CD4-positive, alpha-beta memory T cell (primary cell): Measurements from ENCODE around the gene GTF2IRD1. TPM values are rescaled to one million over a fixed set of nuclear protein-coding genes. Genes with fewer than 3 reads are reported as not detected.
A peak's percentile ranks its signal among the peaks of the same experiment; 100 is the strongest.
"Not testable (repeated sequence)": the region's sequence is repeated elsewhere in the genome, so short reads cannot be mapped to it uniquely, and the experiment has no call there.

Experiments
- CTCF ChIA-PET: fragments of 350-600 bp; sonication (Branson Sonifier 250); formaldehyde crosslinking; loops from one replicate; lab custom pipeline; 2021; ENCODE audit warnings: inconsistent platforms; ENCODE audit not compliant: partially characterized antibody; lab: Charles Lee
- POLR2A ChIA-PET: fragments of 350-600 bp; sonication (Branson Sonifier 250); formaldehyde crosslinking; loops from one replicate; lab custom pipeline; 2021; ENCODE audit not compliant: partially characterized antibody; lab: Charles Lee
- DNase-seq, 5 donors: peaks; one replicate each; pipeline versions ENCODE4 v3.0.0 to v3.0.0-alpha.2; 2020 to 2022; ENCODE audit warnings: mixed read lengths in 1 of 5
- H3K27ac ChIP-seq: one replicate; pipeline ENCODE4 v1.7.0; 2013; ENCODE audit warnings: low read depth, low read length
- H3K27me3 ChIP-seq: 2 replicates; pipeline ENCODE4 v1.7.0; 2013; ENCODE audit warnings: mild to moderate bottlenecking, low read length, moderate library complexity; ENCODE audit not compliant: insufficient read depth
- H3K36me3 ChIP-seq: 2 replicates; pipeline ENCODE4 v1.7.0; 2013; ENCODE audit warnings: mild to moderate bottlenecking, low read length, moderate library complexity; ENCODE audit not compliant: insufficient read depth
- H3K4me1 ChIP-seq: 2 replicates; pipeline ENCODE4 v1.7.0; 2013; ENCODE audit warnings: mild to moderate bottlenecking, low read length, moderate library complexity; ENCODE audit not compliant: insufficient read depth
- H3K4me3 ChIP-seq, 2 donors: one replicate each; pipeline ENCODE4 v1.7.0; 2013; ENCODE audit warnings: low read length in 2 of 2, mild to moderate bottlenecking in 1 of 2
- H3K9me3 ChIP-seq, 2 donors: one replicate each; pipeline ENCODE4 v1.7.0; 2013; ENCODE audit warnings: low read length in 2 of 2, control low read depth in 1 of 2; ENCODE audit not compliant: control insufficient read depth in 1 of 2
- H3K27ac Mint-ChIP-seq, 7 donors: one replicate each; pipeline ENCODE4 v1.8.0; 2020 to 2021; ENCODE audit warnings: mixed read lengths in 7 of 7, mild to moderate bottlenecking in 6 of 7, inconsistent platforms in 3 of 7, moderate library complexity in 3 of 7
- H3K27me3 Mint-ChIP-seq, 2 donors: one replicate each; pipeline ENCODE4 v1.8.0; 2020 to 2021; ENCODE audit warnings: mixed read lengths in 2 of 2
- H3K36me3 Mint-ChIP-seq, 2 donors: one replicate each; pipeline ENCODE4 v1.8.0; 2020 to 2021; ENCODE audit warnings: mixed read lengths in 2 of 2, inconsistent platforms in 1 of 2, mild to moderate bottlenecking in 1 of 2
- H3K4me1 Mint-ChIP-seq, 4 donors: one replicate each; pipeline ENCODE4 v1.8.0; 2020 to 2021; ENCODE audit warnings: mixed read lengths in 4 of 4, mild to moderate bottlenecking in 1 of 4
- H3K4me3 Mint-ChIP-seq, 8 donors: one replicate each; pipeline ENCODE4 v1.8.0; 2020 to 2021; ENCODE audit warnings: mixed read lengths in 8 of 8, mild to moderate bottlenecking in 7 of 8, moderate library complexity in 6 of 8, inconsistent platforms in 3 of 8
- H3K9me3 Mint-ChIP-seq, 8 donors: one replicate each; pipeline ENCODE4 v1.8.0; 2020 to 2021; ENCODE audit warnings: mixed read lengths in 8 of 8, mild to moderate bottlenecking in 5 of 8, inconsistent platforms in 3 of 8, moderate library complexity in 1 of 8
- intact Hi-C: fragments of 100-400 bp; cut with micrococcal nuclease; formaldehyde crosslinking; loops from one replicate; pipeline ENCODE4 v1.15.1; 2023
- polyA plus RNA-seq, 2 donors: library from polyadenylated mRNA; unstranded; fragments of 300-500 nt; fragmentation: Illumina TruSeq; gene quantifications; one replicate each; pipeline ENCODE4 v1.2.3, GENCODE V29; 2021
- total RNA-seq, 2 experiments: library from RNA; stranded (reverse); gene quantifications; one replicate each; pipeline ENCODE4 v1.2.3, GENCODE V29; 2021

GTF2IRD1 gene
- total and polyA plus RNA-seq, 4 experiments from 2014 or later: 0.30 to 8.8 (median 4.7) TPM

DNA sequence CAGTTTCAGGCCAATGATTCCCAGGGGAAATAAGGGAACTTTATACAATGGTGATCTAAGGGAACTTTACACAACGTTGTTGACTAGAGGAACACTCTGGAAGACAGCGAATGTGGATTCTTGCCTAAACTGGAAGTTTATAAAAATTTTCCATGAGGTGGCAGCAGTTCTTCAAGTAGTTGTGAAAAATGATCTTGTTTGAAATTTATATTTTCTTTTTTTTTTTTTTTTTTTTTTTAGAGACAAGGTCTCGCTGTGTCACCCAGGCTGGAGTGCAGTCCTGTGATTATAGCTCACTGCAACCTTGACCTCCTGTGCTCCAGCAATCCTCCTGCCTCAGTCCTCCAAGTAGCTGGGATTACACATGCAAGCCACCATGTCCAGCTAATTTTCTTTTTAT, 171.7 kb downstream of the GTF2IRD1 start:
- H3K4me3 Mint-ChIP-seq: no peak overlapping the region
- Histone ChIP-seq H3K27me3 (no peaks in the 10 kb centered on the region), H3K4me3 (no peak overlapping the region), H3K4me1 (no peaks in the 10 kb centered on the region), H3K36me3 (no peaks in the 10 kb centered on the region), H3K9me3 (no peaks in the 10 kb centered on the region), H3K27ac (no peak overlapping the region)
- no peak overlapping the region for H3K27ac Mint-ChIP-seq
- no peaks in the 10 kb centered on the region for H3K36me3 Mint-ChIP-seq
- intact Hi-C loops: loop anchor here (5.0 kb wide), 1 partner anchor 52 kb away; no protein-coding TSS in a partner anchor
- DNase-seq: peak in 4 of 5 donors; percentile 16 to 25 (median 18)
- ChIA-PET CTCF (interaction anchor here (0.7 to 1.1 kb wide), 5 partner anchors 10 to 75 kb away, joined by 3 to 4 read pairs (median 3); no protein-coding TSS in a partner anchor), POLR2A (no interaction called here)
- no peaks in the 10 kb centered on the region for H3K9me3 Mint-ChIP-seq
- H3K27me3 Mint-ChIP-seq: no peaks in the 10 kb centered on the region
- H3K4me1 Mint-ChIP-seq: peaks cover 0 to 3% (median under 1%) of the 10 kb centered on the region in 4 donors

DNA sequence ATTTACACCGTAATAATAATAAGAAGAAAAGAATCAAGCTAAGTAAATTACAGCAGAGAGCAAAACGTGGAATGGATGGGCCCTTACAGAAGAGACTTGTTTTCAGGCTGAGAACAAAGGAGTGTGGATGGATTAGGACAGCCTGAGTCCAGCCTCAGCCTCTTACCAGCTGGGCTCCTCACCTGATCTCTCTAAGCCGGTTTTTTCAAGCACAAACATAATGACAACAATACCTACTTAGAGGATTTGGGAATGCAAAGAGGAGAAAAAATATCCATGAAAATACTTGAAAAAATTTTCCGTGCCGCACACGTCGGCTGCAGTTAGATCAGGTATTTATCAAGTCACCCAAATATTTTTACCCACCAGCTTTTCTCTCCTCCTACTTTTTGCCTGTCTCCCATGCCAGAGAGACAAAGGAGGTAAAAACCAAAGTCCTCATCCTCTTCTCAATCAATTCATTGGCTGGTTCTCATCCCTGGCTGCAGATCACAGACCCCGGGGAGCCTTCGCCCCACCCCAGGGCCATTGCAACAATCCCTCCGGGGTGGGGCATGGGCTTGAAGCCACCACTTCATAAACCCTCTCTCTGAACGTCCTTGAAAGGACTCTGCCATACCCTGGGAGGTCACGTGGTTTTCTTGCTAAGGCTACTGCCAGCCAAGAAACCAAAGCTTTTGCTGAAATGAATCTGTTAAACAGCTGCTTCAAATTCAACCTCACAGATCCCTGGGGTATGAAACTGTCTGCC, 174.1 kb downstream of the GTF2IRD1 start:
- Mint-ChIP-seq H3K9me3 (no peaks in the 10 kb centered on the region), H3K36me3 (no peaks in the 10 kb centered on the region), H3K4me1 (peaks cover 0 to 3% (median under 1%) of the 10 kb centered on the region in 4 donors), H3K4me3 (no peak overlapping the region), H3K27me3 (no peaks in the 10 kb centered on the region), H3K27ac (peak overlapping the region in 2 of 7 donors; percentile 31 to 52)
- Histone ChIP-seq H3K27me3 (no peaks in the 10 kb centered on the region), H3K9me3 (no peaks in the 10 kb centered on the region), H3K4me3 (no peak overlapping the region), H3K27ac (no peak overlapping the region), H3K36me3 (no peaks in the 10 kb centered on the region), H3K4me1 (no peaks in the 10 kb centered on the region)
- ChIA-PET POLR2A (no interaction called here), CTCF (no interaction called here)
- DNase-seq: no peak
- intact Hi-C loops: loop anchor here (5.0 kb wide), 1 partner anchor 49 kb away; no protein-coding TSS in a partner anchor

DNA sequence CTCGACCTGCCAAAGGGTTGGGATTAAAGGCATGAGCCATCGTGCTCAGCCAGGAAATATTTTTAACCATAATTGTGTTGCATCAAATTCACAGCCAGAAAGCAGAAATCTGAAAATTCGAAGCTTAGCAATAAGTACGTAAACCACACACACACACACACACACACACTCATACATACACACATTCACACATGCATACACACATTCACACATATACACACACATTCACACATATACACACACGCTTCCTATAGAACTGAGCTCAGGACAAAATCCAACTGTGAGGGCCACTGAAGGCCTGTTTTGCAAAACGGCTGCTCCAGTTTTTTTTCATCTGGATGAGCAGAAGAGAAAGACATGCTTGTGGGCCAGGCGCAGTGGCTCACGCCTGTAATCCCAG, 178.8 kb downstream of the GTF2IRD1 start:
- intact Hi-C loops: no loop called here
- Mint-ChIP-seq H3K36me3 (no peaks in the 10 kb centered on the region), H3K9me3 (no peaks in the 10 kb centered on the region), H3K27me3 (no peaks in the 10 kb centered on the region), H3K4me1 (no peaks in the 10 kb centered on the region), H3K27ac (no peak overlapping the region), H3K4me3 (no peak overlapping the region)
- Histone ChIP-seq H3K4me1 (no peaks in the 10 kb centered on the region), H3K36me3 (no peaks in the 10 kb centered on the region), H3K27ac (no peak overlapping the region), H3K9me3 (no peaks in the 10 kb centered on the region), H3K4me3 (no peak overlapping the region), H3K27me3 (no peaks in the 10 kb centered on the region)
- DNase-seq: no peak
- ChIA-PET POLR2A (no interaction called here), CTCF (no interaction called here)

DNA sequence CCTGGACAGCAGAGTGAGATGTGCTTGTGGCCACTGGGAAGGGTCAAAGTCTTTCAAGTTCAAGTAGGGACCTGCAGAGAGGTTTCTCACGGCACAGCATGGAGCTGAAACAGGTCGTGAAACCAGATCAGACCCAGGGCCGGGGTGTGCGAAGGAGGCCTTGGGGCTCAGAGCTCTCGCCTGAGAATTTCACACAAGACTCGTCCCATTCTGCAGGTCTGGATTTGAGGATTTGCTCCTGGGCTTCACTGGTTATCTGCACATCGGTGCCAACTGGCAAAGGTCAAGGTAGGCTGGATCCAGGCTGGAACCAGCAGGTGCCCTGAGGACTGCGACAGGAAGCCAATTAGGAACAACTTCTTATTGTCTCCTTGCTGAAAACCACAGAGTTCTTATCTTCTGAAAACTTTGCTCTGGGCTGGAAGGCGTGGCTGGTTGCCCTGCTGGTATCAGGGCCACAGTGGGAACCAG, 179.8 kb downstream of the GTF2IRD1 start:
- Mint-ChIP-seq H3K27ac (no peak overlapping the region), H3K9me3 (no peaks in the 10 kb centered on the region), H3K27me3 (no peaks in the 10 kb centered on the region), H3K4me3 (no peak overlapping the region), H3K4me1 (no peaks in the 10 kb centered on the region), H3K36me3 (no peaks in the 10 kb centered on the region)
- Histone ChIP-seq H3K27me3 (no peaks in the 10 kb centered on the region), H3K4me1 (no peaks in the 10 kb centered on the region), H3K9me3 (no peaks in the 10 kb centered on the region), H3K27ac (no peak overlapping the region), H3K4me3 (no peak overlapping the region), H3K36me3 (no peaks in the 10 kb centered on the region)
- no peak for DNase-seq
- CTCF ChIA-PET: no interaction called here
- POLR2A ChIA-PET: no interaction called here
- intact Hi-C loops: no loop called here

DNA sequence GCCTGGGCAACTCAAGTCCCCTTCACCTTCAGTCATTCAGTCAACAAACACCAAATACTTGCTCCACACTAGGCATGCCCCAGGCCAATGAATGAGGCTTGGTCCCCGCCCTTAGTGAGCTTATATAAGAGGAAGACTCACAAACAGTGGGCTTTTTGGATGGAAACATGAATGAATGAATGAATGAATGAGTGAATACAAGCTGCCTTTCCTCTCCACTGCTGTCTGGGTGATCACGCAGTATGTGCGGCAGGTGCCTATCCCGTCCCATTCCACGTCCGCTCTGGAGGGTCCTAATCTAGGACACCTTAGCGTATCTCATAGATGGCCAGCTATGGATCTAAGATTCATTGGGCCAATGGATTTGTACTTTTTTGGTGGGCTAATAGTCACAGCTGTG, 184.0 kb downstream of the GTF2IRD1 start:
- Histone ChIP-seq H3K27me3 (no peaks in the 10 kb centered on the region), H3K9me3 (no peaks in the 10 kb centered on the region), H3K36me3 (no peaks in the 10 kb centered on the region), H3K4me3 (no peak overlapping the region), H3K27ac (no peak overlapping the region), H3K4me1 (no peaks in the 10 kb centered on the region)
- no peaks in the 10 kb centered on the region for H3K36me3 Mint-ChIP-seq
- no peaks in the 10 kb centered on the region for H3K9me3 Mint-ChIP-seq
- intact Hi-C loops: no loop called here
- H3K27ac Mint-ChIP-seq: no peak overlapping the region
- no peaks in the 10 kb centered on the region for H3K4me1 Mint-ChIP-seq
- POLR2A ChIA-PET: no interaction called here
- H3K27me3 Mint-ChIP-seq: no peaks in the 10 kb centered on the region
- no peak overlapping the region for H3K4me3 Mint-ChIP-seq
- no peak for DNase-seq
- CTCF ChIA-PET: interaction anchor here (0.5 kb wide), 1 partner anchor 507 kb away, joined by 3 read pairs; no protein-coding TSS in a partner anchor

DNA sequence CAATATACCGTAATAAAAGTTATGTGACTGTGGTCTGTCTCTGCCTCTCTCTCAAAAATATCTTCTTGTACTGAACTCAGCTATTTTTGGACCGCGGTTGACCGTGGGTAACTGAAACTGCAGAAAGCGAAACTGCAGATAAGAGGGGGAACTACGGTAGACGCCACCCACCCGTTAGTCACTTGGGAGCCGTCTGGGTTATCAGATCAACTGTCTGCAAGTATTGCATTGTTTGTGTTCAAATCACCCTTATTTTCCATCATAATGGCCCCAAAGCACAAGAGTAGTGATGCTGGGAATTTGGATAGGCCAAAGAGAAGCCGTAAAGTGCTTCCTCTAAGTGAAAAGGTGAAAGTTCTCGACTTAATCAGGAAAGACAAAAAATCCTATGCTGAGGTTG, 196.3 kb downstream of the GTF2IRD1 start:
- peaks cover 13 to 34% (median 22%) of the 10 kb centered on the region in 4 donors for H3K4me1 Mint-ChIP-seq
- H3K27me3 ChIP-seq, H3K9me3 Mint-ChIP-seq, H3K9me3 ChIP-seq, CTCF ChIA-PET, H3K36me3 ChIP-seq, POLR2A ChIA-PET, H3K36me3 Mint-ChIP-seq, H3K27me3 Mint-ChIP-seq, intact Hi-C loops: not testable (repeated sequence)
- peak overlapping the region; percentile 86 to 94 (median 90) for H3K4me3 Mint-ChIP-seq
- peak overlapping the region; percentile 93 to 96 (median 94) for H3K27ac Mint-ChIP-seq
- peak; percentile 40 to 88 (median 47) for DNase-seq
- peak overlapping the region; percentile 54 for H3K27ac ChIP-seq
- peak overlapping the region in 1 of 2 donors; percentile 32 for H3K4me3 ChIP-seq
- H3K4me1 ChIP-seq: peaks cover 13% of the 10 kb centered on the region

DNA sequence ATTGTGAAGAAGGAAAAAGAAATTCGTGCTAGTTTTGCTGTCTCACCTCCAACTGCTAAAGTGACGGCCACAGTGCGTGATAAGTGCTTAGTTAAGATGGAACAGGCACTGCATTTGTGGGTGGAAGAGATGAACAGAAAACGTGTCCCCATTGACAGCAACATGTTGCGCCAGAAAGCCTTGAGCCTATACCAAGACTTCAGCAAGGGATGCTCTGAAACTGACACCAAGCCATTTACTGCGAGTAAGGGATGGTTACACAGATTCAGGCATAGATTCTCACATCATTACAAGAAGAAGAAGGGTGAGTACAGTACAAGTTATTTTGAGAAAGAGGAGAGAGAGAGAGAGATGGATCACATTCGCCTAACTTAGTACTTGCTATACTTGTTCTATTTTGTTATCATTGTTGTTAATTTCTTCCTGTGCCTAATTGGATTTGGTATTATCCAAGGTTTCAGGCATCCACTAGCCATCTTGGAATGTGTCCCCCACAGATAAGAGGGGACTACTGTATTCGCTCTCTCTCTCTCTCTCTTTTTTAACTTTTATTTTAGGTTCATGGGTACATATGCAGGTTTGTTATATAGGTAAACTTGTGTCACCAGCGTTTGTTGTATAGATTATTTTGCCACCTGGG, 196.9 kb downstream of the GTF2IRD1 start:
- peaks cover 19% of the 10 kb centered on the region for H3K4me1 ChIP-seq
- H3K36me3 Mint-ChIP-seq, H3K27me3 ChIP-seq, H3K27me3 Mint-ChIP-seq, H3K9me3 ChIP-seq, POLR2A ChIA-PET, H3K9me3 Mint-ChIP-seq, H3K36me3 ChIP-seq: not testable (repeated sequence)
- H3K4me1 Mint-ChIP-seq: peaks cover 16 to 39% (median 25%) of the 10 kb centered on the region in 4 donors
- peak overlapping the region; percentile 93 to 96 (median 94) for H3K27ac Mint-ChIP-seq
- peak overlapping the region; percentile 54 for H3K27ac ChIP-seq
- peak overlapping the region in 1 of 2 donors; percentile 32 for H3K4me3 ChIP-seq
- peak in 1 of 5 donors; percentile 12 for DNase-seq
- CTCF ChIA-PET: interaction anchor here (1.0 kb wide), 1 partner anchor 18 kb away, joined by 3 read pairs; no protein-coding TSS in a partner anchor
- H3K4me3 Mint-ChIP-seq: peak overlapping the region; percentile 86 to 94 (median 90)
- intact Hi-C loops: loop anchor here (1.0 kb wide), 1 partner anchor 10 kb away; no protein-coding TSS in a partner anchor
